Activated CD8-positive, alpha-beta memory T cell treated with anti-CD3 and anti-CD28 coated beads, Interleukin-2, amount 50 U/mL, for 4 hours (primary cell): ENCODE data around the gene TEKTIP1.
"Not testable (repeated sequence)": the region's sequence is repeated elsewhere in the genome, so short reads cannot be mapped to it uniquely, and the experiment has no call there.

Experiments
- DNase-seq: peaks from one replicate; pipeline ENCODE4 v3.0.0-alpha.2; 2020

TEKTIP1 gene

DNA sequence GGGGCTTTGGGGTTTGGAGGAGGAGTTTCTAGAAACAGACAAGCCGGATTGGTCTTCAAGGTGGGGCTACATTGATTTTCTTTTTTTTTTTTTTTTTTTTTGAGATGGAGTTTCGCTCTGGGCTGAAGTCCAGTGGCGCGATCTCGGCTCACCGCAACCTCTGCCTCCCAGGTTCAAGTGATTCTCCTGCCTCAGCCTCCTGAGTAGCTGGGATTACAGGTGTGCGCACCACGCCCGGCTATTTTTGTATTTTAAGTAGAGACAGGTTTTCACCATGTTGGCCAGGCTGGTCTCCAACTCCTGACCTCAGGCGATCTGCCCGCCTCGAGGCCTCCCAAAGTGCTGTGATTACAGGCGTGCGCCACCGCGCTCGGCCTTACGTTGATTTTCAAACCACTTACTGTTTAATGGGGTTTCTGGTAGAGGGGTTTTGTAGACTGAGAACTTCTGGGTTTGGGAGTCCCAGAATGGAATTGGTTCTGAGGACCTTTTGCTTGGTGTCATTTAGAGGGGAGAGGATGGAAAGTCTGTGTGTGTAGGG, 30.8 kb upstream of the TEKTIP1 start:
- not testable (repeated sequence) for DNase-seq

DNA sequence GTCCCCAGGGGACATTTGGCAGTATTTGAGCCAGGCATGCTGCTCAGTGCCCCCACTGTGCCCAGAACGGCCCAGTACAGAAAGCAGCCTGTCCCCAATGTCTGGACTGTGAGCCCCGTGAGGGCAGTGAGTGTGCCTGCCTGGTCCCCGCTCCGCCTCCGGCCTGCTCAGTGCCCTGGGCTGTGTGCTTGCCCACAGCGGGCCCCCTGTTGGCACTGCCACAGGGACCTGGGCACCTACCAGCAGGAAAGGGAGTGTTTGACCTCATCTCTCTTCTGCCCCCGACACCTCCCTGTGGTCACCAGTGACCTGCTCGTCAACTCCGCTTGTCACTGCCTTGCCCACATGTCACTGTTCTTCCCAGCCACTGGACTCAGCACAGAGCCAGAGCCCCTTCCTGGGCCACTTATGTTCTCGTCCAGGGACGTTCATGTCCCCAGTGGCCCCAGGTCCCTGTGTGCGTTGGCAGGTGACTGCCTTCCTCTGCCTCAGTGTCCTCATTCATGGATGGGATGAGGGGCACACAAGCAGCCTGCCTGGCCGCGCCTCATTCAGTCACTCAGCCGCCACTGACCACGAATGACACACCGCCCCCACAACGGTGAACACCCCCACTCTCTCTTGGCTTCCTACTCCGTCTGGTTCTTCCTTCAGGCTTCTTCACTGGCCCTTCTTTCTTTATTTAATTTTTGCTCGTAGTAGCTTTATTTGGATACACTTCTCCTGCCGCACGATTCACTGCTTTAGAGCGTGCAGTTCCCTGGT, 30.0 kb upstream of the TEKTIP1 start:
- no peak for DNase-seq

DNA sequence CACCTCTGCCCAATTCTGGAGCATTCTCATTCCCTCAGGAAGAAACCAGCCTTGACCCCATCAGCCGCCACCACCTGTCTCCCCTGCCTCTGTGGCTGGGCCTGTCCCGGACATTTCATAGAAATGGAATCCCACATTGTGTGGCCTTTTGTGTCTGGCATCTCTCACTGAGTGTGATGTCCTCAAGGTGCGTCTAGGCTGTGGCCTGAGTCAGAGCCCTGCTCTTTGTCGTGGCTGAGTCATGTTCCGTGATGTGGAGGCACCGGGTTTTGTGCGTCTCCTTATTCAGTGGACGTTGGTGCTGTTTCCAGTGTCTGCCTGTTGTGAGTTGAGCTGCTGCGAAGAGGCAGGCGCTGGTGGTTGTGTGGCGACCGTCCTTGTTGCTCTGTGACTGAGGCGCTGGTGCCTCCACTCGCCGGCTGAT, 29.4 kb upstream of the TEKTIP1 start:
- DNase-seq, result no peak

DNA sequence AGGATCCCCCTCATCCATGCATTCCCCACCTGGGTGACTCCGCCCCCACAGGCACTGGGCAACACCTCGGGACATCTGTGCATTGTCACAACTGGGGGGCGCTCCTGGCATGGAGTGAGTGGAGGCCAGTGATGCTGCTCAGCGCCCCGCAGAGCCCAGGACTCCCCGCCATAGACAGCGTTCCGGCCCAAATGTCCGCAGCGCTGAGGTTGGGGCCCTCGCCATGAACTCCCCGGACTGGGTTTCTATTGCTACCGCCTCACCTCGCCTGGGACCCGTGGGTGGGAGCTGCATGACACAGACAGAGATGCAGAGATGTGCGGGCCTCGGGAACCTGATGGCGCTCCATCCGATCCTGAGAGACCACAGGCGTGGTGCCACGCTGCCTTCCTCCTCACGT, 28.2 kb upstream of the TEKTIP1 start:
- no peak for DNase-seq

DNA sequence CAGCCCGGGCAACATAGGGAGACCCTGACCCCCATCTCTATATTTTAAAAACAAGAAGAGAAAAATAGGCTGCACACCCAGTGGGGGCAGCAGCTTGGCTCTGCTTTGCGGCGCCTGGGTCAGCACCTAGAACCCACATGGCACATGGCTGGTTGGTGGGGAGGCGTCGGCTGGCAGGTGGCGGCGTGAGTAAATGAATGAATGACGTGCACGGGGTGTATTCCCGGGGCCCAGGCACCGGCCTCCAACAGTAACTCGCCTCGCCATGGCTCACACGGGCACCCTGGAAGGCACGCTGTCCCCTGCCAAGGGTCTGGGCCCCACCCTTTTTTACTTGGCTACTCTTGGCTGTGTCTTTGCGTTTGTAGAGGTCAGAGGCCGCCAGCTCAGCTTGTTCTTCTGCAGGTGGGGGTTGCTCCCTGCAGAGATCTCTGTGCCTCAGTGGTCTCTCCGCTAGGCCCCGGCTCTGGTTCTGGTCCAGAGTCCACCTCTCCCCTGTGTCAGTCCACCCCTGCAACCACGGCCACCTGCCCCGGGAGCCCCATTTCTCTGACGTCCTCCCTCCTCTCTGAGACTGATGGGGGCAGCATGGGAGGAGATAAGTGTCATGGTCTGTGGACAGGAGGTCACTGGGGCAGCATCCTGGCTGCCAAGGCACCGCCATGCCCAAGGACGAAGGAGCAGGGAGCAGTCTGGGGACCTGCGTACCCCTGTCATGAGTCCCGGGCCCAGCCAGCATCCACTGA, 27.3 kb upstream of the TEKTIP1 start:
- no peak for DNase-seq

DNA sequence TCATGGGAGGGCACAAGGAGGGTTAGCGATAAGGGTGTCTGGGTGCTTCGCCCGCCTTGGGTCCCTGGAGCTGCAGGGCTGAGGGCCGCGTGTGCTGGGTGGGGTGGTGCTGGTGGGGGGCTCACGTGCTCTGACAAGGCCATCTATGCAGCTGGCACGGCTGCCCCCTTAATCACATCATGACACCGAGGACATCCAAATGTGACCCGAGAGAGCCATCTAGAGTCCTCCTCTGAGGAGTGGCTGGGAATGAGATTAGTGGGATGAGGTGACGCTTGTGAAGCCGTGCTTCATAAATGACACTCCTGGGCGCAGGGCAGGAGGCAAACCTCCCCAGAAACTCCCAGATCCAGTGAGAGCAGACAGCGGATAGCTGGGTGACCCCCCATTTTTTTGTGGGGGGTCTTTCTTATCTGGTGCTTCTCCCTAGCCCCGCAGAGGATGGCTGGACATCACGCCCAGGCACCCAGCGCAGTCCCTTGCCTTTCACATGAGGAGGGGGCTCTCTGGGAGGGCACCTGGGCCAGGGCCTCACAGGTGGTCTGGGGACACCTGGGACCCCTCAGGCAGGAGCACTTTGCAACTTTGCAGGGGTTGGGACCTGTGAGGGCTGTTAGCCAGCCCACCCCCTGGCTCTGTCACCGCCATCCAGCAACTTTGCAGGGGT, 26.3 kb upstream of the TEKTIP1 start:
- DNase-seq, result no peak

DNA sequence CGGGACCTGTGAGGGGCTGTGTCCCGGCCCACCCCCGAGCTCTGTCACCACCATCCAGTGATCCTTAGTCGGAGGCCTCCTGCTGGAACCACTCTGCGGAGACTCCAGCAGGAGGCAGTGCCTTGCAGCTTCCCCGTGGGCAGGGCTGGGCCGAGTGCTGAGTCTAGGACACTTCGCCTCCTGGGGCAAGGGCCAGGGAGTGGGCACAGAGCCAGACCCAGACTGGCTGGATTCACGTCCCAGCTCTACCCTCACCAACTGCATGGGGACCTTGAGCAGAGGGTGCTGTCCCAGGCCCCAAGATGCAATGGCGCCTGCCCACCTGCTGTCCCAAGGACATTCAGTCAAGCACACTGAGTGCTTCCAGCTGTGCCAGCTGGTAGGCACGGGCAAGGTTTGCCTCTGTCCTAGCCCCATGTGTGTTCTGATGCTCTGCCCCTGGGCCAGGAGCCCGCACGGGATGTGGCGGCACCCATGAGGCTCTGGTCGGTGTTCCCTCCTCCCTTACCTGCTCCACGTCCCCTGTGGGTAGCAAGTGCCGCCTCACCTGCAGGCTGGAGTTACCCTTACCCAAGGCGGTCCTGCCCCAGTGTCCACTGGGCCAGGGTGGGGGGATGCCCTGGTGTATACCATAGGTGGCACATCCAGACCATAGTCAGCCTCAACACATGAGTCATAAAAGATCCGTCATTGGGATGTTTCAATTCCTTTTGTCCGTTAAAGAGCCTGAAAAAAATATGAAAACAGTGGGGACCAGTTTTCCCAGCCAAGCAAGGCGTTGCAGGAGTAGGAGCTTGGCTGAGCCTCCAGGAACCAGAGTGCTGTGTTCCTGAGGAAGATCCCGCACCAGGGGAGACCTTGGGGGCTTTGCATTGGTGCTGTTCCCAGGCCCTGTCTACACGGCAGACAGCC, 25.5 kb upstream of the TEKTIP1 start:
- no peak for DNase-seq

DNA sequence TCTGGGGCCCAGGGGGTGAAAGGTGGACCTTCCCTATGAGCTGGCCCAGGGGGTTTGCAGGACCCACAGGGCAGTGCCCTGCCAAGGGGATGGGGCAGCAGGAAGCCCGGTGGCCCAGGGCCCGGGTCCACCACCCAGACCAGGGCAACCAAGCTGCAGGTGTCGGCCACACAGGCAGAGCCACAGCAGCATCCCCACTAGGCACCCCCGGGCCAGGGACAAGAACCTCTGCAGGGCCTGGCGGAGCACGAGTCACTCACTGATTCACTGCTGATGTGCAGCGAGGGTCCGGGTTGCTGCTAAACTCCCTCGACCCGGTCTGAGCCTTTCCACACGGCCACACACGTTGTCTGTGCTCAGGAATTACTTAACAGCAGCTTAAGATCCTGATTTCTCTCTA, 24.0 kb upstream of the TEKTIP1 start:
- DNase-seq, result no peak

DNA sequence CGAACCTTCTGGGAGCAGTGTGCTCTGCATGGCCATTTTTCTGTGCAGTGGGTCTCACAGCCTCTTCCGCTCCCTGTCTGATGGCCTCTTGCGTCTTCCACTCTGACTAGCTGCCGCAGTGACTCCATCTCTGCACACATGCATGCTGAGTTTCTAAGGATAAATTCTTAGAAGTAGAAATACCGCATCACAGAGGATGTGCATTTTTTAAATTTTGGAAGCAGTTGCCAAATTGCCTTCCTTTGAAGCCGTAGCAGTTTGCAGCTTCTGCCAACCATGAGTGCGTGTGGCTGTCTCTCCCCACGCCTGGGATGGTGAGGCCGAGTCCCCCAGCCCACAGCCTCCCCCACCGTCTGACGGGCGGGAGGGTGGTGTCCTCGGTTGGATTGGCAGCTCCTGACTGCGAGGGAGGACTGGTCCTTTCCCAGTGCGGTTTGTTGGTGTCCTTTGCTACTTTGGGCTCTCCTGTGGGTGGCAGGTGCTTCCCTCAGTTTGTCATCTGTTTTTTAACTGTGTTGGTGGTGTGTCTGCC, 23.0 kb upstream of the TEKTIP1 start:
- no peak for DNase-seq

DNA sequence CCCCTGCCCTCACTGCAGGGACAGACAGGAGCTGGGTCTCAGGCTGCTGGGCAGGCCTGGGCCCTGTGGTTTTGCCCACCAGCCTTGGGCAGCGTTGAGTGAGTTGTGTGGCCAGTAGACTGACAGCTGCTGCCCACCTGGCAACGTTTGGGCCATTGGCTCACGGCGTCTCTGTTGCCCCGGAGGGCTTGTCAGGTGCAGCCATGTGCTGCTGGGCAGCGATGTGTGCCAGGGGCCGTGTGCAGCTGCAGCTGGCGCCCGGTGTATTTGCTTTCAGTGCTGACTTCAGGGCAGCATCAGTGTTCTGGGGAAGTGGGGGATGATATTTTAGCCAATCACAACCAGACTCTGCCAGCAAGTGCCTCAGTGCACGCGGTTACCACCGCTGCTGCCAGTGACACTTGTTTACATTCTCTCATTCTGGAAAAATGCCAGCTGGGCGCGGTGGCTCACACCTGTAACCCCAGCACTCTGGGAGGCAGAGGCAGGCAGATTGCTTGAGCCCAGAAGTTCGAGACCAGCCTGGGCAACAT, 22.2 kb upstream of the TEKTIP1 start:
- DNase-seq, result no peak

DNA sequence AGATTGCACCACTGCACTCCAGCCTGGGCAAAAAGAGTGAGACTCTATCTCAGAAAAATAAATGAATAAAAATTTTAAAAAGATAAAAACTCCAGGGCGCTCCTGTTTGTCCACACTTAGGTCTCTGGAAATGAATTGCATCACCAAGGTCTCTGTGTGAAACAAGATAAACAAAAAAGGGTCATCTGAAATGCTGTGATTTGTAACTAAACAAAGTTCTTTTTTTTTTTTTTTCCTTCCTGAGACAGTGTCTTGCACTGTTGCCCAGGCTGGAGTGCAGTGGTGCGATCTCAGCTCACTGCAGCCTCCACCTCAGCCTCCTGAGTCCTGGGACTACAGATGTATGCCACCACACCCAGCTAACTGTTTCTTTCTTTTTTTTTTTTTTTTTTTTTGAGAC, 21.3 kb upstream of the TEKTIP1 start:
- no peak for DNase-seq

DNA sequence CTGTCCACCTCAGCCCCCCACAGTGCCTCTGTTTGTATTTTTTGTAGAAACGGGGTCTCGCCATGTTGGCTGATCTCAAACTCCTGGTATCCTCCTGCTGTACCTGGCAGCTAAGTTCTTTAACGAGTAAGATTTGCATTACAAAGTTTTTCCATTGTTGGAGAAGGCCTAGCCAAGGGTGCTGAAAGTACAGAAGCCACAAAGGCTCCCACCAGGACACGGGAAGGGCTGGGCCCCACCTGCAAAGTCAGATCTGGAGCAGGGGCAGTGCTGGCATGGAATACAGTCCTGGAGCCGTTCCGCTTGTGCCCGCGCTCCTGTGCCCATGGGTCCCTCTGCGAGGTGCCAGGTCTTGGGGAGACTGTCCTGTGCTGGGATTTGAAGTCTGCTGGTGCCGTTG, 20.7 kb upstream of the TEKTIP1 start:
- no peak for DNase-seq

DNA sequence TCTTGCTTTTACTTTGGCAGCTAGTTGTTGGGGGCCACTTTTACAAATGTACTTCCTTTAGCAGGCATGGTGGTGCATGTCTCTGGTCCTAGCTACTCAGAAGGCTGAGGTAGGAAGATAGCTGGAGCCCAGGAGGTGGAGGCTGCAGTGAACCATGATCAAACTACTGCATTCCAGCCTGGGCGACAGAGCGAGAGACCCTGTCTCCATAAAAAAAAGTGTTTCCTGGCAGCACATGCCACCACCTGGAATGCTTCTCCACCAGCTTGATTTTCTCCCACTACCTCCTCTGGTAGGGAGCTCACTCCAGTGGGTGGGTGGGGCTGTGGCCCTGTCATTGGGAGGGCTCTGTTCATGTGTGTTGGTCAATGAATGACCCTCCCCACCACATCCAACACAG, 20.3 kb upstream of the TEKTIP1 start:
- no peak for DNase-seq

DNA sequence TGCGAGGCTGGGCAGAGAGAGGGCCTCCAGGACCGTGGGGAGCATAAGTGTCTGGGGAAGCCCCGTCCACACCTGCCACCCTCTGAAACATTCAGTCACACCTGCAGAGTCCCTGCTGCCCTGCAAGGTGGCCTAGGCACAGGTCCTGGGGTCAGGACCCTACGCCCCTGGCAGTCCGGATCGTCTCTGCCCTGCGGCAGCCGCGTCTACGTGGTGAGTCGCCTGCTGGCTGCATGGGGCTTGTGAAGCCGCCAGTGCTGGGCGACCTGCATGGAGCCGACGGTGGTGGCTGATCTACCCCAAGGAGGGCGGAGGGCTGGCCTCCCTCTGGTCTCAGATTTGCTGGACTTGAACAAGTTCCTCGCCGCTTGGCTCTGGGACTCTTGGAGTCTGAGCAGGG, 19.8 kb upstream of the TEKTIP1 start:
- no peak for DNase-seq

DNA sequence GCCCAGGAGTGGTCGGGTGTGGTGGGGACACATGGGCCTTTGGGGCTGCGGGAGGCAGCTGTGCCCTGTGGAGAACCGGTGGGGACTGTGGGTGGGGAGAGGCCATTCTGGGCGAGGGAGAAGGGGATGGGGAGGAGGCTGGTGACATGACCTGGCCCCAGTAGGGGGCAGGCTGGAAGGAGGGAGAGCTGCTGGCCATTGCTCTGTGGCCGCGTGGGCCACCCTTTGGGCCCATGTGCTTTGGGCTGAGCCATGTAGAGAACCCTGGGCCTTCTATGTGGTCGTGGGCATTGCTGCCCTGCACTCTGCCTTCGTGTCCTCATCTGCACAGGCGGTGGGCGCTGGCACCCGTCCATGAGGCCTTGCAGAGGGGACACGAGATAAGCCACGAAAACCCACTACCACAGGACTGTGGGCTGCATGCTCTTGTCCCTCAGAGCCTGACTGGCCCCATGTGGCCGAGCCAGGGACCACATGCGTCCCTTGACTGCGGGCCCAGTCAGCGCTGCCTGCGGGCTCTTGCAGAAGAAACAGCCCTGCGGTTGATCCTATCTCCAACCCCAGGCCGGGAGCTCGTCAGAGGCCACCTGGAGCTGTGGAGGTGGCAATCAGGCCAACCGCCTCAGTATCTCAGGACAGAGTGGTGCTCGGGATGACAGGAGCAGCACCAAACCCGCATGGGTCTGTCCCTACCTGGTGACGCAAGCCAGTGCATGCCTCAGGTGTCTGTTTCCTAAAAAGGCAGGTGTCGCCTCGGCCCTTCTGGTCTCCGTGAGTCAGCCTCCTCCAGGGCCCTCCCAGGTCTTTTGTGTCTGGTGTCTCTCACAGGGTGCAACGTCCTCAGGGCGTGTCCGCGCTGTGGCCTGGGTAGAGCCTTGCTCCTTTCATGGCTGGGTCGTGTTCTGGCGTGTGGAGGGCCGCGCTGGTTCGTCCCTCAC, 18.5 kb upstream of the TEKTIP1 start:
- no peak for DNase-seq

DNA sequence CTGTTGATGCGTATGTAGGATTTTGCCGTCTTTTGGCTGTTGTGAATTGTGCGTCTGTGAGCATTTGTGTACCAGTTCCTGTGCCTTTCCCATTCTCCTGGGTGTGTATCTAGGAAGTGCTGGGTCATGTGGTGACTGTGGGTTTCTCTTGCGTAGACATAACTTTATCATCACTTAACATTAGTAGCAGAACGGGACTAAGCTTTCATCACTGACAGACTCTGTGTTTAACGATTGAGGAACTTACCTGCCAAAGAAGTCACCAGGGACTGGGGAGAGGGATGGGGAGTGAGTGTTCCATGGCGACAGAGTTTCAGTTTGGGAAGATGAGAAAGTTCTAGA, 17.9 kb upstream of the TEKTIP1 start:
- DNase-seq, result no peak

DNA sequence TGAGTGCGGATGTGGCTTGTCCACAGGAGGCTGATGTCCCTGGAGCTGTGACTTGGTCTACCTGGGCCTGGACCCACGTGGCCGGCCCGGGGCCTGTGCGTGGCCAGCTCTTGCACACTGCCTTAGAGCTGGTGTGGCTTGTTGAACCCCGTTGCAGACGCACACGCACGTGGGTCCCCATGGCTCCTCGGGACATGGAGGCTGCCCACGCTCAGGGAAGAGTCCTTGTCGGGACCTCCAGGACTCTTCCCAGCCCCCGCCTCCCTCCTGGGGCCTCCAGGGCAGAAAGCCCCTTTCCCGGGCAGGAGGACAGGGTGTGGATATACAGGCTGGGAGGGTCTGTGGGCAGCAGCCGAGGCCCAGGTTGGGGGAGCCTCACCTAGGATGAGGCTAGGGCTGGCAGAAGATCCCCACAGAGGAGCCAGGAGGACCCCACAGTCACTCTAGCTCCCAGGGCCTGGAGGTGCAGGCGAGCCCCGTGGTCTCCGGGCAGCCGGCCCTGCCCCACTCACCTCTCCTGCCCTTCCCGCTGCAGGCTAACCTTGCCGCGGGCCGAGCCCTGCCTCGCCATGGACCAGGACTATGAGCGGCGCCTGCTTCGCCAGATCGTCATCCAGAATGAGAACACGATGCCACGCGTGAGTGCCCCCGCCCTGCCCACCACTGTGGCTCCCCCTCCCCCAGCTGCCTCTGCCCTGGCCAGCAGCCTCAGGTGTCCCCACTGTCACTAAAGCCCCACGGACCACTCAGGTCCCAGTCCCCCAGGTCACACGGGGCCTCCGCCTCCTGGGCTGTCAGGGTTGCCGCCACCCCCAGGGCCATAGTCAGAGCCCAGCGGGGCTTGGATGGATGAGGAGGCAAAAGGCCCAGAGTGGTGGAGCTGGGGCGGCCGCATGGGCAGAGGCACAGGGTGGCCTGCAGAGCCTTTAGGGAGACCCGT, 16.3 kb upstream of the TEKTIP1 start:
- DNase-seq, result no peak

DNA sequence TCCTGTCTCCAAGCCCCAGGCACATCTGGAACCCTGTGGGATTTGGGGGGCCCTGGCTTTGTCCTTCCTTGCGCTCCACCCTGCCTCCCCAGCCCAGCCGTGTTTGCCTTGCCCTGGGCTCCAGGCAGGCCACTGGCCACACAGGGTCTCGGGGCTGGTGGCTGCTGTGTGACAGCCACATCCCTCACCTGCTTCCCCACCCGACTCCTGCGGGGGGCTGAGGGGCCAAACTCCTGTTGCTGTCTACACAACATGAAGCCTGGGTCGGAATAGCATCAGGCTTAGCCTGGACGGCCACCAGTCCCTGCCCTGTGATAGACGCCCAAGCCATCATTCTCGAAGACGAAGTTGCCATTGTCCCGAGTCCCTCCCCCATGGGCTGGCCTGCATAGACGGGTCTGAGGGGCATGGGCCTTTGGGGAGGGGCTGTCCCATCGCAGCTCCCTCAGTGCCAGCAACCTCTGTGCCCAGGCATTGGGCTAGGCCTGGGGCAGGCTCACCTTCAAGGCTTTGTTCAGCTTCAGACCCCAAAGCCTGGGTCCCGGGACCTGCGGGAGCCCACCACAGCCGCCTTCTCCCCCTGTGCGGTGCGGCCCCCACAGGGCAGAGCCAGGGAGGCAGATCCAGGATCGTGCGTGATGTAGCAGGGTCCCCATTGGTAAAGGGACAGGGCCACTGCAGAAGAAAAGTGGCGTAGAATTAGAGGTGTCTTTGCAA, 15.5 kb upstream of the TEKTIP1 start:
- DNase-seq, result no peak
